ENCODE measurements around the gene ARSA.

- TF ChIP-seq, protein P1, sequence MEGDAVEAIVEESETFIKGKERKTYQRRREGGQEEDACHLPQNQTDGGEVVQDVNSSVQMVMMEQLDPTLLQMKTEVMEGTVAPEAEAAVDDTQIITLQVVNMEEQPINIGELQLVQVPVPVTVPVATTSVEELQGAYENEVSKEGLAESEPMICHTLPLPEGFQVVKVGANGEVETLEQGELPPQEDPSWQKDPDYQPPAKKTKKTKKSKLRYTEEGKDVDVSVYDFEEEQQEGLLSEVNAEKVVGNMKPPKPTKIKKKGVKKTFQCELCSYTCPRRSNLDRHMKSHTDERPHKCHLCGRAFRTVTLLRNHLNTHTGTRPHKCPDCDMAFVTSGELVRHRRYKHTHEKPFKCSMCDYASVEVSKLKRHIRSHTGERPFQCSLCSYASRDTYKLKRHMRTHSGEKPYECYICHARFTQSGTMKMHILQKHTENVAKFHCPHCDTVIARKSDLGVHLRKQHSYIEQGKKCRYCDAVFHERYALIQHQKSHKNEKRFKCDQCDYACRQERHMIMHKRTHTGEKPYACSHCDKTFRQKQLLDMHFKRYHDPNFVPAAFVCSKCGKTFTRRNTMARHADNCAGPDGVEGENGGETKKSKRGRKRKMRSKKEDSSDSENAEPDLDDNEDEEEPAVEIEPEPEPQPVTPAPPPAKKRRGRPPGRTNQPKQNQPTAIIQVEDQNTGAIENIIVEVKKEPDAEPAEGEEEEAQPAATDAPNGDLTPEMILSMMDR (IDR thresholded peaks at IDR 0.05) = no peak
- TF ChIP-seq POLR2A (IDR thresholded peaks at IDR 0.05) (no peak), EP300 (IDR thresholded peaks at IDR 0.05) (no peak)
Measured at GRCh38 chr22:50600967-50601668, 26.8 kb downstream of the ARSA start.

Data from sigmoid colon (tissue), 4 donors.